ENCODE data around the gene TKTL2. TPM values are rescaled to one million over a fixed set of nuclear protein-coding genes. Genes with fewer than 3 reads are reported as not detected.

TKTL2 gene
- total RNA-seq, 2 experiments from 2014 or later = not detected

DNA sequence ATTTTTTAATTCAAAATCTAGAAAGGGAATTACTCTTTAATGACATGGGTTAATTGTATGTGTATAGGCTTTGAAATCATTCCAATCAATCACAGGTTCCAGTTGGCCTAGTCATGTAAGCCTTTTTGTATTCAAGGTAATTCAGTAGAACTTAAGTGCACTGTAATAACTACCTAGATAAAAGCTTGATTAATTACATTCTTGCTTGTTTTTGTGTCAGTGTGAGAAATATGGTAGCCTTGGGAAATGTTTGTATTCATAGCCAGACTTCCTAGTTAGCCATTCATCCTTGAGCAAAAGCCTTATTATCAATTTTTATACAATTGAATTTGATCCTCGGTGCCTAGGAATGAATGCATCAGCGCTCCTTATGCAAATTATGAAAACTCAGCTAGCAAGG lies 33.5 kb downstream of the TKTL2 start:
- intact Hi-C loops (cut with micrococcal nuclease; ENCODE audit: unreplicated experiment) = no loop called here
- Histone ChIP-seq H3K9me2 (ENCODE audit: insufficient read depth, low read length) (no peaks in the 10 kb centered on the region), H3K4me2 (ENCODE audit: low read length) (no peak overlapping the region), H3K79me2 (ENCODE audit: insufficient read depth, low read depth, low read length) (no peaks in the 10 kb centered on the region), H3K27ac (ENCODE audit: low read depth, low read length, poor library complexity, severe bottlenecking) (no peak overlapping the region), H3K4me3 (ENCODE audit: low read depth, low read length, poor library complexity, severe bottlenecking) (no peak overlapping the region), H2AFZ (ENCODE audit: low read length) (no peak overlapping the region), H3K4me1 (ENCODE audit: insufficient read depth, low read length, poor library complexity, severe bottlenecking) (no peaks in the 10 kb centered on the region), H3K9me3 (ENCODE audit: low read length) (no peaks in the 10 kb centered on the region), H4K20me1 (ENCODE audit: insufficient read depth, low read length) (no peaks in the 10 kb centered on the region), H3K36me3 (ENCODE audit: insufficient read depth, low read length) (no peaks in the 10 kb centered on the region)
- CTCF ChIA-PET (ENCODE audit: unreplicated experiment) = no interaction called here
- TF ChIP-seq EZH2phosphoT487 (IDR thresholded peaks at IDR 0.05; ENCODE audit: borderline replicate concordance, low read depth, low read length) = no peak
- TF ChIP-seq, protein P1, sequence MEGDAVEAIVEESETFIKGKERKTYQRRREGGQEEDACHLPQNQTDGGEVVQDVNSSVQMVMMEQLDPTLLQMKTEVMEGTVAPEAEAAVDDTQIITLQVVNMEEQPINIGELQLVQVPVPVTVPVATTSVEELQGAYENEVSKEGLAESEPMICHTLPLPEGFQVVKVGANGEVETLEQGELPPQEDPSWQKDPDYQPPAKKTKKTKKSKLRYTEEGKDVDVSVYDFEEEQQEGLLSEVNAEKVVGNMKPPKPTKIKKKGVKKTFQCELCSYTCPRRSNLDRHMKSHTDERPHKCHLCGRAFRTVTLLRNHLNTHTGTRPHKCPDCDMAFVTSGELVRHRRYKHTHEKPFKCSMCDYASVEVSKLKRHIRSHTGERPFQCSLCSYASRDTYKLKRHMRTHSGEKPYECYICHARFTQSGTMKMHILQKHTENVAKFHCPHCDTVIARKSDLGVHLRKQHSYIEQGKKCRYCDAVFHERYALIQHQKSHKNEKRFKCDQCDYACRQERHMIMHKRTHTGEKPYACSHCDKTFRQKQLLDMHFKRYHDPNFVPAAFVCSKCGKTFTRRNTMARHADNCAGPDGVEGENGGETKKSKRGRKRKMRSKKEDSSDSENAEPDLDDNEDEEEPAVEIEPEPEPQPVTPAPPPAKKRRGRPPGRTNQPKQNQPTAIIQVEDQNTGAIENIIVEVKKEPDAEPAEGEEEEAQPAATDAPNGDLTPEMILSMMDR (conservative IDR thresholded peaks at IDR 0.05; ENCODE audit: low read length) = no peak
- no peak for DNase-seq (ENCODE audit: low spot score)
- POLR2A ChIA-PET = interaction anchor here (1.7 kb wide), 1 partner anchor 14 kb away, joined by 6 read pairs; no protein-coding TSS in a partner anchor
- BruUV-seq (replicated peaks) = no TSS peak

Other genes with a start within 250 kb of the TKTL2 start
- not detected in 2 replicates for gene NPY1R, start 141.2 kb downstream of the TKTL2 start, total RNA-seq (2014; rRNA removed; shearing (Covaris generic))
- gene NPY1R, start 141.2 kb downstream of the TKTL2 start, total RNA-seq (2022) = not detected in 2 replicates
- gene NPY5R, start 129.9 kb downstream of the TKTL2 start, total RNA-seq (2014; rRNA removed; shearing (Covaris generic)) = not detected in 2 replicates
- not detected in 2 replicates for gene NPY5R, start 129.9 kb downstream of the TKTL2 start, total RNA-seq (2022)
- gene TMA16, start 20.9 kb upstream of the TKTL2 start, total RNA-seq (2014; rRNA removed; shearing (Covaris generic)) = 56.9 and 83.9 TPM in 2 replicates
- gene TMA16, start 20.9 kb upstream of the TKTL2 start, total RNA-seq (2022) = 92.5 and 96.1 TPM in 2 replicates

All from OCI-LY7 (cell line).